Lower lobe of right lung (tissue), 2 donors: Measurements from ENCODE around the gene SARNP. TPM values are rescaled to one million over a fixed set of nuclear protein-coding genes. Genes with fewer than 3 reads are reported as not detected.

Source experiments
- ATAC-seq, 2 donors: fragments of 200-7000 bp; cut with Tn5 transposase; one replicate each; pipeline ENCODE4 v1.9.1; 2020 to 2022; ENCODE audit warnings: mild to moderate bottlenecking in 2 of 2, moderate library complexity in 2 of 2
- DNase-seq: peaks from one replicate; pipeline ENCODE4 v3.0.0-alpha.2; 2020
- H3K27ac ChIP-seq: fragments of 200-600 bp; one replicate; pipeline ENCODE4 v1.8.0; 2022
- H3K27me3 ChIP-seq: fragments of 200-600 bp; one replicate; pipeline ENCODE4 v1.8.0; 2022; ENCODE audit warnings: low read depth
- H3K36me3 ChIP-seq: fragments of 200-600 bp; one replicate; pipeline ENCODE4 v1.8.0; 2022; ENCODE audit warnings: mild to moderate bottlenecking
- H3K4me1 ChIP-seq: fragments of 200-600 bp; one replicate; pipeline ENCODE4 v1.8.0; 2022
- H3K4me3 ChIP-seq: fragments of 200-600 bp; one replicate; pipeline ENCODE4 v1.8.0; 2022; ENCODE audit warnings: mild to moderate bottlenecking
- H3K9me3 ChIP-seq: fragments of 200-600 bp; one replicate; pipeline ENCODE4 v1.8.0; 2022
- CTCF ChIP-seq: fragments of 200-600 bp; IDR thresholded peaks from one replicate; pipeline ENCODE4 v1.8.0; 2022; ENCODE audit warnings: antibody characterized with exemption, mild to moderate bottlenecking
- intact Hi-C: fragments of 100-400 bp; cut with DNase I; formaldehyde crosslinking; loops from one replicate; pipeline ENCODE4 v1.11.0; 2022
- total RNA-seq: library from RNA; stranded (reverse); fragmentation: NEBNext Ultra II Directional; extraction: Animal tissue kit (Norgen Biotek cat#: 25700); gene quantifications from one replicate; pipeline ENCODE4 v1.2.1, GENCODE V29; 2021
- donor health status: DM: no; HTN: yes; CAD: no; lungs with severe emphysema.

Gene SARNP
- total RNA-seq, 1 donor from 2014 or later: 40.1 TPM

- Histone ChIP-seq H3K36me3 (peaks cover 16% of the 10 kb centered on the region), H3K27ac (peak overlapping the region; percentile 90), H3K9me3 (no peaks in the 10 kb centered on the region), H3K27me3 (no peaks in the 10 kb centered on the region), H3K4me3 (peak overlapping the region; percentile 78), H3K4me1 (peaks cover 61% of the 10 kb centered on the region)
- intact Hi-C loops: no loop called here
- TF ChIP-seq CTCF: no peak
- ATAC-seq (no peak), DNase-seq (no peak)
Measured at GRCh38 chr12:55717011-55718007, 100.2 kb downstream of the SARNP start.

- TF ChIP-seq CTCF: no peak
- H3K4me3 ChIP-seq: peak overlapping the region; percentile 78
- DNase-seq: no peak
- peaks cover 59% of the 10 kb centered on the region for H3K4me1 ChIP-seq
- peak; percentile 20 to 22 for ATAC-seq
- H3K36me3 ChIP-seq: peaks cover 16% of the 10 kb centered on the region
- peak overlapping the region; percentile 90 for H3K27ac ChIP-seq
- H3K9me3 ChIP-seq: no peaks in the 10 kb centered on the region
- H3K27me3 ChIP-seq: no peaks in the 10 kb centered on the region
- intact Hi-C loops: no loop called here
Measured at GRCh38 chr12:55716582-55716957, 101.0 kb downstream of the SARNP start.

- H3K36me3 ChIP-seq: peaks cover 16% of the 10 kb centered on the region
- peak within 1 kb of the TSS; percentile 90 for H3K27ac ChIP-seq
- peaks cover 54% of the 10 kb centered on the region for H3K4me1 ChIP-seq
- peak; percentile 92 to 95 for ATAC-seq
- no peaks in the 10 kb centered on the region for H3K27me3 ChIP-seq
- H3K9me3 ChIP-seq: no peaks in the 10 kb centered on the region
- peak; percentile 95 for DNase-seq
- H3K4me3 ChIP-seq: peak within 1 kb of the TSS; percentile 78
- TF ChIP-seq CTCF: no peak
- intact Hi-C loops: no loop called here
Measured at GRCh38 chr12:55715833-55716581, 101.5 kb downstream of the SARNP start, which contains the start of gene BLOC1S1. BLOC1S1 (plus strand) TSS chr12:55716046; CDS start chr12:55716052, 6 bp downstream.

- DNase-seq: no peak
- ATAC-seq: no peak
- no peaks in the 10 kb centered on the region for H3K9me3 ChIP-seq
- H3K27me3 ChIP-seq: no peaks in the 10 kb centered on the region
- peak overlapping the region; percentile 78 for H3K4me3 ChIP-seq
- H3K4me1 ChIP-seq: peaks cover 46% of the 10 kb centered on the region
- intact Hi-C loops: no loop called here
- H3K36me3 ChIP-seq: peaks cover 16% of the 10 kb centered on the region
- TF ChIP-seq CTCF: no peak
- H3K27ac ChIP-seq: peak overlapping the region; percentile 90
Measured at GRCh38 chr12:55715169-55715764, 102.3 kb downstream of the SARNP start.

- ATAC-seq (no peak), DNase-seq (no peak)
- peaks cover 6% of the 10 kb centered on the region for H3K36me3 ChIP-seq
- intact Hi-C loops: no loop called here
- no peaks in the 10 kb centered on the region for H3K27me3 ChIP-seq
- H3K27ac ChIP-seq: no peak overlapping the region
- H3K9me3 ChIP-seq: no peaks in the 10 kb centered on the region
- peaks cover 37% of the 10 kb centered on the region for H3K4me1 ChIP-seq
- no peak overlapping the region for H3K4me3 ChIP-seq
- TF ChIP-seq CTCF: no peak
Measured at GRCh38 chr12:55713721-55714120, 103.8 kb downstream of the SARNP start.
